ENCODE measurements around the gene ARPC1B. TPM values are rescaled to one million over a fixed set of nuclear protein-coding genes. Genes with fewer than 3 reads are reported as not detected.
A peak's percentile ranks its signal among the peaks of the same experiment; 100 is the strongest.
"Not testable (repeated sequence)": the region's sequence is repeated elsewhere in the genome, so short reads cannot be mapped to it uniquely, and the experiment has no call there.

ARPC1B gene
- 53.0 TPM for total RNA-seq

GRCh38 chr7:99374111-99375064 lies at the start of gene ARPC1B:
Gene ARPC1B, plus strand, starts transcription at chr7:99374730. Its CDS starts 10,985 bp downstream, at chr7:99385715.
- ATAC-seq = peak; percentile 65

DNA sequence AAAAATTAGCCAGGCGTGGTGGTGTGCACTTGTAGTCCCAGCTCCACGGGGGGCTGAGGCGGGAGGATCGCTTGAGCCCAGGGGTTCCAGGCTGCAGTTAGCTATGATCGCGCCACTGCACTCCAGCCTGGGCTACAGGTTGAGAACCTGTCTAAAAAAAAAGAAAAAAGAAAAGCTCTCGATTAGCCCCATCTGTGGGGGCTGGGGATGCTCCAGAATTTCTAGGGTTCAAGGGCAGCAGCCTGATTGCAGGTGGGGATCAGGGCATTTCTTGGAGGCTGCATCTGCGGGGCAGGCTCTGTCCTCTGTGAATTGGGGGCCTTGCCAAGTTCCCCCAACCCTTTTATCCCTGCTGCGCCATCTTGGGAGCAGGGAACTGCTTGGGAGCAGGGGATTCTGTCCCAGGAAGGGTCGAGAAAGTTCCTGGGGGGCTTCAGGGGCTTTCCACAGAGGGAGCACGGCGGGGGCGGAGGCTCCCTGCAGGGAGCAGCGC lies 49.5 kb upstream of the ARPC1B start:
- ATAC-seq = no peak

GRCh38 chr7:99325592-99326407 lies 48.7 kb upstream of the ARPC1B start, which contains the start of gene ARPC1A:
Gene ARPC1A, plus strand, starts transcription at chr7:99325898. Its CDS starts 7,456 bp downstream, at chr7:99333354.
- peak; percentile 92 for ATAC-seq

GRCh38 chr7:99326408-99326782 lies 48.1 kb upstream of the ARPC1B start:
- ATAC-seq = no peak

GRCh38 chr7:99330314-99330961 lies 44.1 kb upstream of the ARPC1B start:
- peak; percentile 78 for ATAC-seq

DNA sequence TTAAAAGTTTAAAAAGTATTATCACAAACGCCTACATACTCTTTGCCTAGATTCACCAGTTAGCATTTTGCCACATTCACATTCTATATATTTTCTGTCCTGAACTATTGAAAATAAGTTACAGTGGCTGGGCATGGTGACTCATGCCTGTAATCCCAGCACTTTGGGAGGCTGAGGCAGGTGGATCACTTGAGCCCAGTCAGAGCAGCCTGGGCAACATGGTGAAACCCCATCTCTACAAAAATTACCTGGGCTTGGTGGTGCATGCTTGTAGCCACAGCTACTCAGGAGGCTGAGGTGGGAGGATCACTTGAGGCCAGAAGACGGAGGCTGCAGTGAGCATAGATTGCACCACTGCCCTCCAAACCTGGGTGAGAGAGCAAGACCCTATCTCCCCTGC lies 43.5 kb upstream of the ARPC1B start:
- peak; percentile 72 for ATAC-seq

GRCh38 chr7:99339595-99339994 lies 34.9 kb upstream of the ARPC1B start:
- ATAC-seq = no peak

- no peak for ATAC-seq
These were observed 33.9 kb upstream of the ARPC1B start for GRCh38 chr7:99340659-99341058.

DNA sequence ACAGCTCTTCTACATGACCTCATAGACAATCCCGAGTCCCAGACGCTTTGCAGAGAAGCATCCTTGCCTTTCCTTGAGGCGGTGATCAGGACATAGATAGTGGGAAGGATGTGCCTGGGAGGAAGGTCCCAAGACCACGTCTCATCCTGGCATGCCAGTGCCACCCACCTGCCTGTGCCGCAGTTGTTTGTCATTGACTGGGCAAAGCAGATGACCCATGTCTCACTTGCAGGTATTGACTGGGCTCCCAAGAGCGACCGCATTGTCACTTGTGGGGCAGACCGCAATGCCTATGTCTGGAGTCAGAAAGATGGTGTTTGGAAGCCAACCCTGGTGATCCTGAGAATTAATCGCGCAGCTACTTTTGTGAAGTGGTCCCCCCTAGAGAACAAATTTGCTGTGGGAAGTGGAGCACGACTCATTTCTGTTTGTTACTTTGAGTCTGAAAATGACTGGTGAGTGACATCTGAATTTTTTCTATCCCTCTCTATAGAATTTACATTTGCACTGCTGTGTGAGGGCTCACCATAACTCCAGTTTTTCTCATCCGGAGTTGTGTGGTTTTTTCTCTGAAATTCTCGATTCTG lies 30.4 kb upstream of the ARPC1B start:
- no peak for ATAC-seq

GRCh38 chr7:99350641-99351040 lies 23.9 kb upstream of the ARPC1B start:
- ATAC-seq = not testable (repeated sequence)

DNA sequence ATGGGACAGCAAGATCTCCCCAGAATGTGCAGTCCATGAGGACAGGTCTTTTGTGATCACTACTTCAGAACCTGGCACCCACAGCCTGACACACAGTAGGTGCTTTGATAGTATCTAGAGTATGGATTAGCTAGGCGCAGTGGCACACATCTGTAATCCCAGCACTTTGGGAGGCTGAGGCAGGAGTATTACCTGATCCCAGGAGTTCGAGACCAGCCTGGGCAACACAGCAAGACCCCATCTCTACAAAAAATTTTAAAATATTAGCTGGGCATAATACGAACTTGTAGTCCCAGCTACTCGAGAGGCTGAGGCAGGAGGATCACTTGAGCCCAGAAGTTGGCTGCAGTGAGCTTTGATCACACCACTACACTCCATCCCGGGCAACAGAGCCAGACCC lies 22.3 kb upstream of the ARPC1B start:
- no peak for ATAC-seq

DNA sequence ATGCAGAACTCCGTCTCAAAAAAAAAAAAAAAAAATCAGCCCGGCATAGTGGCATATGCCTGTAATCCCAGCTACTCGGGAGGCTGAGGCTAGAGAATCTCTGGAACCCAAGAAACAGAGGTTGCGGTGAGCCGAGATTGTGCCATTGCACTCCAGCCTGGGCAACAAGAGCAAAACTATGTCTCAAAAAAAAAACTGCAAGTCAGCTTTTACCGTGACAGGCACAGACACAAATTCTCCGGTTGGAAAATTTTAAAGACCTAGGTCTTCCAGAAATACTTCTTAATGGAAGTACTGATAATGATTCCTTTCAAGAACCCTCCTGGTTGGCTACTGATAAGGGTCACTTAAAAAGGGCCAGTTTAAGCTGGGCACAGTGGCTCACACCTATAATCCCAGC lies 19.4 kb upstream of the ARPC1B start:
- no peak for ATAC-seq

DNA sequence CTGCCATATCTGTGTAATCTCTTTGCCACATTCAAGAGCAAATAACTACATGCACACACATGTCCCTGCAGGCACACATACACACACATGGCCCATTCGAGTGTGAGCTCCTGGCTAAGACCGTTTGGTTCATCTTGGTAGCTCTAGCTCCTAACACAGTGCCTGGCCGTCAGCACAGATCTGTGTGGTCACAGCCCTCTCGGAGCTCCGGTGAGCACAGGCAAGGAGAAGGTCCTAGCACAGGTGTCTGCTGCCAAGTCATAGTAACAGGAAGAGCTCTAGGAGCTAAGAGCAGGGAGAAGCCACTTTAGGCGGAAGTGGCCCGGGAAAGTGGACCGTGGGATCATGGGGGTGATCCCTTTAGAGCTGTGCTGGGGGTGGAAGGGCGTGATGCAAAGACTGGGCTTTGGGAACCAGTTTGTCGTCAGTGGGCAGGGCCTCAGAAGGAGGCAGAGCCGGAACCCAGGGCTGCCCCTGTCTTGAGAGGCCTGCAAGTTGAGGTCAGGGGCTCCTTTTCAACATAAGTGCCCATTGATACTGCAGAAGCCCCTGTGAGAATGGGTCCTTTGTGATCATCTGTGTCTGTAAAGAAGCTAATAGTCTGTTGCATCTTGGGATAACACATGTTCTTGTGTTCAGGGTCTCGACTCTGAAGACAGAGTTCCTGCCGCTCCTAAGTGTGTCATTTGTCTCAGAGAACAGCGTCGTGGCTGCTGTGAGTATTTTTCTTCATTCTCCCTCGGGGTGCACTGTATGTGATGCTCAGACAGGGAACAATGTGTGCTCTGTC lies 16.6 kb upstream of the ARPC1B start:
- no peak for ATAC-seq

DNA sequence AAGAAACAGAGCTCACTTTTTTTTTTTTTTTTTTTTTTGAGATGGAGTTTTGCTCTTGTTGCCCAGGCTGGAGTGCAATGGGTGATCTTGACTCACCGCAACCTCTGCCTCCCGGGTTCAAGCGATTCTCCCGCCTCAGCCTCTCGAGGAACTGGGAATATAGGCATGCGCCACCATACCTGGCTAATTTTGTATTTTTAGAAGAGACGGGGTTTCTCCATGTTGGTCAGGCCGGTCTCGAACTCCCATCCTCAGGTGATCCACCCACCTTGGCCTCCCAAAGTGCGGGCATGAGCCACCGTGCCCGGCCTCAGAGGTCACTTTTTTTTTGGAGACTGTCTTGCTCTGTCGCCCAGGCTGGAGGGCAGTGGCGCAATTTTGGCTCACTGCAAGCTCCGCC lies 16.0 kb upstream of the ARPC1B start:
- not testable (repeated sequence) for ATAC-seq

- ATAC-seq = no peak
These were observed 14.9 kb upstream of the ARPC1B start for GRCh38 chr7:99359465-99360154.

- ATAC-seq = no peak
These were observed 11.7 kb upstream of the ARPC1B start for GRCh38 chr7:99362801-99363200.

DNA sequence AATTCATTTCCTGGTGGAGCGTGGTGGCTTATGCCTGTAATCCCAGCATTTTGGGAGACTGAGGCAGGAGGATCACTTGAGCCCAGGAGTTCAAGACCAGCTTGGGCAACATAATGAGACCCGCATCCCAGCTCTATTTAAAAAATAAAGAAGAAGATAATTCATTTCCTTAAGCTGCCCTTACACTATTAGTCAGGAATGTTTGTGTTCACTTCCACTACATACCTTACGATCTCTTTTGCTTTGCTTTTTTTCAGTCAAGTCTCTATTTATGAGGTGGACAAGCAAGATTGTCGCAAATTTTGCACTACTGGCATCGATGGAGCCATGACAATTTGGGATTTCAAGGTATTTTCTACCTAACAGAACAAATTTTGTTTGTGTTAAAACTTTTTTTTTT lies 11.2 kb upstream of the ARPC1B start:
- ATAC-seq = no peak

DNA sequence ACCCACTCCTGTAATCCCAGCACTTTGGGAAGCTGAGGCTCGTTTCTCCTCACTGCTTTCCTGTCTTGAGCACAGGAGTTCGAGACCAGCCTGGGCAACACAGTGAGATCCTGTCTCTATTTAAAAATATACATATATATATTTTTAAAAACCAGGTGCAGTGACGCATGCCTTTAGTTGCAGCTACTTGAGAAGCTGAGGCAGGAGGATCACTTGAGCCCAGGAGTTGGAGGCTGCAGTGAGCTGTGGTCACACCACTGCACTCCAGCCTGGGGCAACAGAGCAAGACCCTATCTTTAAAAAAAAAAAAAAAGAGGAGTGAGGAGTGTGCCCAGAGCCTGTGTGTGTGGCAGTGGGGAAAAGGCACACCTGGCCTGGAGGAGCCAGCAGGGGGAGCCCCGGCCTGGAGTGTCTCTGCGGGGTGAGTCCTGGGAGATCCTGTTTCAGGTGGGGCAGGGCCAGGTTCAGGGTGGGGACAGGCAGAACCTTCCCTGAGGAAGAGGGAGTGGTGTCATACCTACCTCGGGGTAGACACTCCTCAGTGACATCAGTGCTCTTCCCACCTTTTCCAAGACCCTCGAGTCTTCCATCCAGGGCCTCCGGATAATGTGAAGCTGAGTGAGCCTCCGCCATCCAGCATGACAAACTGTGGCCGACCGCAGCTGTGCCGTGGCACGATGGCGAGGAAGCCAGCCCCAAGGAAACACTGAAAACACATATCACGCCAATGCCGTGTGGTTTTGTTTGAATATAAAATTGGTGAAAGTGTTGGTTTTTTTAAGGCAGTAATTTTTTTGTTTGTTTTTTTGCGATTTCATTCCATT lies 9.0 kb upstream of the ARPC1B start:
- peak; percentile 88 for ATAC-seq

- no peak for ATAC-seq
These were observed 7.9 kb upstream of the ARPC1B start for GRCh38 chr7:99366646-99367045.

All from esophagus mucosa (tissue), 1 donor.